Measurements from ENCODE around the gene CGRRF1.

The CGRRF1 gene

GRCh38 chr14:54498095-54498531 lies 11.6 kb upstream of the CGRRF1 start:
- Histone ChIP-seq H3K27ac (ENCODE audit: insufficient read depth in 1 of 2, low read depth in 1 of 2, low read length in 2 of 2, poor library complexity in 1 of 2, severe bottlenecking in 2 of 2) (no peak overlapping the region), H3K4me3 (ENCODE audit: control insufficient read depth in 1 of 7, extremely low read depth in 1 of 7, insufficient read depth in 4 of 7, low read depth in 2 of 7, low read length in 6 of 7) (no peak overlapping the region), H3K27me3 (replicated peaks in 2 of 5; ENCODE audit: control insufficient read depth in 4 of 5, insufficient read depth in 5 of 5, low read length in 4 of 5) (no peaks in the 10 kb centered on the region), H3K4me1 (ENCODE audit: control extremely low read depth in 1 of 4, control insufficient read depth in 4 of 4, insufficient read depth in 4 of 4, low read length in 3 of 4) (peaks cover 0 to 7% (median 5%) of the 10 kb centered on the region in 4 experiments), H3K36me3 (ENCODE audit: control insufficient read depth in 4 of 4, insufficient read depth in 4 of 4, low read length in 3 of 4) (no peaks in the 10 kb centered on the region), H3K9me3 (ENCODE audit: control extremely low read depth in 1 of 5, control insufficient read depth in 4 of 5, insufficient read depth in 2 of 5, low read depth in 1 of 5, low read length in 4 of 5) (no peaks in the 10 kb centered on the region)
- 90% methylated on average over 4 of the region's 5 CpGs for WGBS (ENCODE audit: insufficient coverage)
- POLR2A ChIA-PET = no interaction called here
- DNase-seq = no peak
- CTCF ChIA-PET = interaction anchor here (1.9 kb wide), 1 partner anchor 10 kb away, joined by 4 read pairs; no protein-coding TSS in a partner anchor

GRCh38 chr14:54498579-54498978 lies 11.1 kb upstream of the CGRRF1 start:
- Histone ChIP-seq H3K4me1 (ENCODE audit: control extremely low read depth in 1 of 4, control insufficient read depth in 4 of 4, insufficient read depth in 4 of 4, low read length in 3 of 4) (peaks cover 0 to 10% (median 7%) of the 10 kb centered on the region in 4 experiments), H3K4me3 (ENCODE audit: control insufficient read depth in 1 of 7, extremely low read depth in 1 of 7, insufficient read depth in 4 of 7, low read depth in 2 of 7, low read length in 6 of 7) (no peak overlapping the region), H3K27ac (ENCODE audit: insufficient read depth in 1 of 2, low read depth in 1 of 2, low read length in 2 of 2, poor library complexity in 1 of 2, severe bottlenecking in 2 of 2) (no peak overlapping the region), H3K27me3 (replicated peaks in 2 of 5; ENCODE audit: control insufficient read depth in 4 of 5, insufficient read depth in 5 of 5, low read length in 4 of 5) (no peaks in the 10 kb centered on the region), H3K9me3 (ENCODE audit: control extremely low read depth in 1 of 5, control insufficient read depth in 4 of 5, insufficient read depth in 2 of 5, low read depth in 1 of 5, low read length in 4 of 5) (no peaks in the 10 kb centered on the region), H3K36me3 (ENCODE audit: control insufficient read depth in 4 of 4, insufficient read depth in 4 of 4, low read length in 3 of 4) (no peaks in the 10 kb centered on the region)
- DNase-seq = no peak
- ChIA-PET POLR2A (no interaction called here), CTCF (interaction anchor here (1.0 kb wide), 1 partner anchor 10 kb away, joined by 3 read pairs; no protein-coding TSS in a partner anchor)
- WGBS (ENCODE audit: insufficient coverage) = 94% methylated on average over 5 of the region's 7 CpGs

- POLR2A ChIA-PET = no interaction called here
- DNase-seq = no peak
- Histone ChIP-seq H3K4me1 (ENCODE audit: control extremely low read depth in 1 of 4, control insufficient read depth in 4 of 4, insufficient read depth in 4 of 4, low read length in 3 of 4) (peaks cover 0 to 10% (median 7%) of the 10 kb centered on the region in 4 experiments), H3K36me3 (ENCODE audit: control insufficient read depth in 4 of 4, insufficient read depth in 4 of 4, low read length in 3 of 4) (no peaks in the 10 kb centered on the region), H3K27me3 (replicated peaks in 2 of 5; ENCODE audit: control insufficient read depth in 4 of 5, insufficient read depth in 5 of 5, low read length in 4 of 5) (no peaks in the 10 kb centered on the region), H3K9me3 (ENCODE audit: control extremely low read depth in 1 of 5, control insufficient read depth in 4 of 5, insufficient read depth in 2 of 5, low read depth in 1 of 5, low read length in 4 of 5) (no peaks in the 10 kb centered on the region), H3K27ac (ENCODE audit: insufficient read depth in 1 of 2, low read depth in 1 of 2, low read length in 2 of 2, poor library complexity in 1 of 2, severe bottlenecking in 2 of 2) (no peak overlapping the region), H3K4me3 (ENCODE audit: control insufficient read depth in 1 of 7, extremely low read depth in 1 of 7, insufficient read depth in 4 of 7, low read depth in 2 of 7, low read length in 6 of 7) (no peak overlapping the region)
- WGBS (ENCODE audit: insufficient coverage) = 90% methylated on average over 3 of the region's 3 CpGs
- CTCF ChIA-PET = no interaction called here
These were observed 9.0 kb upstream of the CGRRF1 start for GRCh38 chr14:54500744-54501143.

GRCh38 chr14:54501480-54501879 lies 8.2 kb upstream of the CGRRF1 start:
- ChIA-PET CTCF (no interaction called here), POLR2A (interaction anchor here (1.2 kb wide), 1 partner anchor 12 kb away, joined by 3 read pairs; the partner anchor contains the start of gene GMFB)
- WGBS (ENCODE audit: insufficient coverage) = 97% methylated on average over 3 of the region's 3 CpGs
- no peak overlapping the region for H3K27ac ChIP-seq (ENCODE audit: insufficient read depth in 1 of 2, low read depth in 1 of 2, low read length in 2 of 2, poor library complexity in 1 of 2, severe bottlenecking in 2 of 2)
- H3K9me3 ChIP-seq (ENCODE audit: control extremely low read depth in 1 of 5, control insufficient read depth in 4 of 5, insufficient read depth in 2 of 5, low read depth in 1 of 5, low read length in 4 of 5) = no peaks in the 10 kb centered on the region
- H3K4me3 ChIP-seq (ENCODE audit: control insufficient read depth in 1 of 7, extremely low read depth in 1 of 7, insufficient read depth in 4 of 7, low read depth in 2 of 7, low read length in 6 of 7) = no peak overlapping the region
- H3K36me3 ChIP-seq (ENCODE audit: control insufficient read depth in 4 of 4, insufficient read depth in 4 of 4, low read length in 3 of 4) = no peaks in the 10 kb centered on the region
- DNase-seq = no peak
- H3K27me3 ChIP-seq (replicated peaks in 2 of 5; ENCODE audit: control insufficient read depth in 4 of 5, insufficient read depth in 5 of 5, low read length in 4 of 5) = no peaks in the 10 kb centered on the region
- peaks cover 0 to 10% (median 7%) of the 10 kb centered on the region in 4 experiments for H3K4me1 ChIP-seq (ENCODE audit: control extremely low read depth in 1 of 4, control insufficient read depth in 4 of 4, insufficient read depth in 4 of 4, low read length in 3 of 4)

- CTCF ChIA-PET = interaction anchor here (0.8 to 1.6 kb wide), 4 partner anchors 10 to 61 kb away, joined by 3 to 4 read pairs (median 3); no protein-coding TSS in a partner anchor
- WGBS (ENCODE audit: insufficient coverage) = 10% methylated on average over 2 of the region's 2 CpGs
- peaks cover 0 to 10% (median 7%) of the 10 kb centered on the region in 4 experiments for H3K4me1 ChIP-seq (ENCODE audit: control extremely low read depth in 1 of 4, control insufficient read depth in 4 of 4, insufficient read depth in 4 of 4, low read length in 3 of 4)
- DNase-seq = peak in 2 of 3 donors; percentile 36 to 49
- H3K27me3 ChIP-seq (replicated peaks in 2 of 5; ENCODE audit: control insufficient read depth in 4 of 5, insufficient read depth in 5 of 5, low read length in 4 of 5) = no peaks in the 10 kb centered on the region
- POLR2A ChIA-PET = interaction anchor here (1.2 kb wide), 1 partner anchor 14 kb away, joined by 3 read pairs; the partner anchor contains the start of gene GMFB
- H3K4me3 ChIP-seq (ENCODE audit: control insufficient read depth in 1 of 7, extremely low read depth in 1 of 7, insufficient read depth in 4 of 7, low read depth in 2 of 7, low read length in 6 of 7) = no peak overlapping the region
- no peak overlapping the region for H3K27ac ChIP-seq (ENCODE audit: insufficient read depth in 1 of 2, low read depth in 1 of 2, low read length in 2 of 2, poor library complexity in 1 of 2, severe bottlenecking in 2 of 2)
- H3K9me3 ChIP-seq (ENCODE audit: control extremely low read depth in 1 of 5, control insufficient read depth in 4 of 5, insufficient read depth in 2 of 5, low read depth in 1 of 5, low read length in 4 of 5) = no peaks in the 10 kb centered on the region
- no peaks in the 10 kb centered on the region for H3K36me3 ChIP-seq (ENCODE audit: control insufficient read depth in 4 of 4, insufficient read depth in 4 of 4, low read length in 3 of 4)
These were observed 7.1 kb upstream of the CGRRF1 start for GRCh38 chr14:54502602-54503001.

GRCh38 chr14:54503486-54503885 lies 6.2 kb upstream of the CGRRF1 start:
- WGBS (ENCODE audit: insufficient coverage) = 100% methylated on average over 2 of the region's 3 CpGs
- CTCF ChIA-PET = interaction anchor here (0.7 to 2.1 kb wide), 7 partner anchors 10 to 270 kb away, joined by 3 to 7 read pairs (median 3); partner anchors contain the start of gene GMFB

GRCh38 chr14:54512393-54512792 lies 2.7 kb downstream of the CGRRF1 start:
- no peak for DNase-seq
- peaks cover 3 to 14% (median 9%) of the 10 kb centered on the region in 4 experiments for H3K4me1 ChIP-seq (ENCODE audit: control extremely low read depth in 1 of 4, control insufficient read depth in 4 of 4, insufficient read depth in 4 of 4, low read length in 3 of 4)
- H3K27me3 ChIP-seq (replicated peaks in 2 of 5; ENCODE audit: control insufficient read depth in 4 of 5, insufficient read depth in 5 of 5, low read length in 4 of 5) = no peaks in the 10 kb centered on the region
- no peak overlapping the region for H3K4me3 ChIP-seq (ENCODE audit: control insufficient read depth in 1 of 7, extremely low read depth in 1 of 7, insufficient read depth in 4 of 7, low read depth in 2 of 7, low read length in 6 of 7)
- no peak overlapping the region for H3K27ac ChIP-seq (ENCODE audit: insufficient read depth in 1 of 2, low read depth in 1 of 2, low read length in 2 of 2, poor library complexity in 1 of 2, severe bottlenecking in 2 of 2)
- peaks cover 0 to 14% (median 0%) of the 10 kb centered on the region in 5 experiments for H3K9me3 ChIP-seq (ENCODE audit: control extremely low read depth in 1 of 5, control insufficient read depth in 4 of 5, insufficient read depth in 2 of 5, low read depth in 1 of 5, low read length in 4 of 5)
- ChIA-PET POLR2A (no interaction called here), CTCF (interaction anchor here (0.9 to 1.7 kb wide), 3 partner anchors 9 to 261 kb away, joined by 3 to 6 read pairs (median 5); no protein-coding TSS in a partner anchor)
- 100% methylated on average over 1 of the region's 1 CpG for WGBS (ENCODE audit: insufficient coverage)
- H3K36me3 ChIP-seq (ENCODE audit: control insufficient read depth in 4 of 4, insufficient read depth in 4 of 4, low read length in 3 of 4) = peaks cover 0 to 11% (median under 1%) of the 10 kb centered on the region in 4 experiments

More at GRCh38 chr14:54503486-54503885, 6.2 kb upstream of the CGRRF1 start:
- Histone ChIP-seq H3K27me3 (replicated peaks in 2 of 5; ENCODE audit: control insufficient read depth in 4 of 5, insufficient read depth in 5 of 5, low read length in 4 of 5) (no peaks in the 10 kb centered on the region), H3K4me3 (ENCODE audit: control insufficient read depth in 1 of 7, extremely low read depth in 1 of 7, insufficient read depth in 4 of 7, low read depth in 2 of 7, low read length in 6 of 7) (no peak overlapping the region), H3K4me1 (ENCODE audit: control extremely low read depth in 1 of 4, control insufficient read depth in 4 of 4, insufficient read depth in 4 of 4, low read length in 3 of 4) (peaks cover 0 to 10% (median 7%) of the 10 kb centered on the region in 4 experiments), H3K36me3 (ENCODE audit: control insufficient read depth in 4 of 4, insufficient read depth in 4 of 4, low read length in 3 of 4) (no peaks in the 10 kb centered on the region), H3K9me3 (ENCODE audit: control extremely low read depth in 1 of 5, control insufficient read depth in 4 of 5, insufficient read depth in 2 of 5, low read depth in 1 of 5, low read length in 4 of 5) (no peaks in the 10 kb centered on the region), H3K27ac (ENCODE audit: insufficient read depth in 1 of 2, low read depth in 1 of 2, low read length in 2 of 2, poor library complexity in 1 of 2, severe bottlenecking in 2 of 2) (no peak overlapping the region)
- POLR2A ChIA-PET = no interaction called here
- peak in 2 of 3 donors; percentile 24 to 44 for DNase-seq
